Omental fat pad (tissue), 4 donors: Measurements from ENCODE around the gene HMGCLL1. TPM values are rescaled to one million over a fixed set of nuclear protein-coding genes. Genes with fewer than 3 reads are reported as not detected.

Experiments used
- ATAC-seq: fragments of 150-250 bp; one replicate; pipeline ENCODE4 v1.9.1; 2016; ENCODE audit warnings: mild to moderate bottlenecking, moderate library complexity; ENCODE audit not compliant: low FRiP score
- DNase-seq: peaks from one replicate; pipeline ENCODE4 v3.0.0-alpha.2; 2019; ENCODE audit warnings: low spot score
- CTCF ChIP-seq, 3 donors: fragments of 450-650 bp; IDR thresholded peaks; one replicate each; pipeline ENCODE4 v1.5.1; 2016 to 2017; ENCODE audit warnings: antibody characterized with exemption in 3 of 3, mild to moderate bottlenecking in 3 of 3, moderate library complexity in 2 of 3
- total RNA-seq, 4 donors: library from RNA; depleted of rRNA; stranded (reverse); fragments of >200 nt; gene quantifications; one replicate each; pipeline ENCODE4 v1.1.0, GENCODE V29; 2016

The HMGCLL1 gene
- total RNA-seq, 4 donors from 2014 or later: 0.82 to 4.1 (median 1.2) TPM

GRCh38 chr6:55494411-55494810 is 84.6 kb downstream of the HMGCLL1 start:
- no peak for TF ChIP-seq CTCF (IDR thresholded peaks at IDR 0.05)
- DNase-seq: no peak
- ATAC-seq: no peak

GRCh38 chr6:55492259-55492658 is 86.7 kb downstream of the HMGCLL1 start:
- DNase-seq (no peak), ATAC-seq (no peak)
- TF ChIP-seq CTCF (IDR thresholded peaks at IDR 0.05): no peak

GRCh38 chr6:55490871-55491270 is 88.1 kb downstream of the HMGCLL1 start:
- ATAC-seq: no peak
- DNase-seq: no peak
- no peak for TF ChIP-seq CTCF (IDR thresholded peaks at IDR 0.05)

GRCh38 chr6:55474382-55474781 is 104.6 kb downstream of the HMGCLL1 start:
- no peak for TF ChIP-seq CTCF (IDR thresholded peaks at IDR 0.05)
- no peak for DNase-seq
- no peak for ATAC-seq

GRCh38 chr6:55473722-55474121 is 105.3 kb downstream of the HMGCLL1 start:
- no peak for ATAC-seq
- no peak for DNase-seq
- TF ChIP-seq CTCF (IDR thresholded peaks at IDR 0.05): no peak

- DNase-seq (no peak), ATAC-seq (no peak)
- TF ChIP-seq CTCF (IDR thresholded peaks at IDR 0.05): no peak
Measured at GRCh38 chr6:55469951-55470366, 109.0 kb downstream of the HMGCLL1 start.

- no peak for DNase-seq
- ATAC-seq: no peak
- TF ChIP-seq CTCF (IDR thresholded peaks at IDR 0.05): no peak
Measured at GRCh38 chr6:55456016-55456415, 123.0 kb downstream of the HMGCLL1 start.
